CD4-positive, alpha-beta T cell (primary cell): ENCODE measurements around the gene THSD7B. TPM values are rescaled to one million over a fixed set of nuclear protein-coding genes. Genes with fewer than 3 reads are reported as not detected.

Experiments
- ATAC-seq: fragments of 200-7000 bp; cut with Tn5 transposase; one replicate; pipeline ENCODE4 v1.10.0; 2022; ENCODE audit warnings: mild to moderate bottlenecking; ENCODE audit not compliant: poor library complexity
- CTCF ChIA-PET: fragments of 350-600 bp; sonication (Branson Sonifier 250); formaldehyde crosslinking; loops from one replicate; lab custom pipeline; 2021; ENCODE audit warnings: antibody characterized with exemption, inconsistent platforms; lab: Charles Lee
- POLR2A ChIA-PET: fragments of 350-600 bp; sonication (Branson Sonifier 250); formaldehyde crosslinking; loops from one replicate; lab custom pipeline; 2021; ENCODE audit warnings: antibody characterized with exemption, inconsistent platforms; lab: Charles Lee
- DNase-seq, 14 experiments: peaks; one replicate each; pipeline ENCODE4 v3.0.0-alpha.2; 2013 to 2020; ENCODE audit warnings: mixed read lengths in 2 of 14
- H3K27ac ChIP-seq, 2 donors: one replicate each; pipeline versions ENCODE4 v1.5.1 to v1.7.0; 2013; ENCODE audit warnings: low read length in 2 of 2, low read depth in 1 of 2, mild to moderate bottlenecking in 1 of 2
- H3K27me3 ChIP-seq, 2 experiments: 1 replicate in 1 of 2; 2 replicates in 1 of 2; pipeline versions ENCODE4 v1.6.1 to v1.7.0; 2013; ENCODE audit warnings: low read length in 2 of 2, control low read depth in 1 of 2, mild to moderate bottlenecking in 1 of 2, moderate library complexity in 1 of 2; ENCODE audit not compliant: insufficient read depth in 2 of 2, control insufficient read depth in 1 of 2
- H3K36me3 ChIP-seq: one replicate; pipeline ENCODE4 v1.6.1; 2013; ENCODE audit warnings: low read length, control low read depth; ENCODE audit not compliant: insufficient read depth
- H3K4me1 ChIP-seq: one replicate; pipeline ENCODE4 v1.6.1; 2013; ENCODE audit warnings: low read length, control low read depth; ENCODE audit not compliant: insufficient read depth
- H3K4me3 ChIP-seq: one replicate; pipeline ENCODE4 v1.5.1; 2013; ENCODE audit warnings: mild to moderate bottlenecking, low read length, moderate library complexity
- H3K9me3 ChIP-seq, 2 experiments: 1 replicate in 1 of 2; 2 replicates in 1 of 2; pipeline versions ENCODE4 v1.6.1 to v1.7.0; 2013; ENCODE audit warnings: low read length in 2 of 2, mild to moderate bottlenecking in 2 of 2, control low read depth in 1 of 2, moderate library complexity in 1 of 2; ENCODE audit not compliant: control insufficient read depth in 1 of 2, insufficient read depth in 1 of 2
- H3K27ac Mint-ChIP-seq: one replicate; pipeline ENCODE4 v1.8.0; 2020; ENCODE audit warnings: mixed read lengths
- H3K27me3 Mint-ChIP-seq: one replicate; pipeline ENCODE4 v1.8.0; 2021; ENCODE audit warnings: mixed read lengths
- H3K36me3 Mint-ChIP-seq: one replicate; pipeline ENCODE4 v1.8.0; 2021; ENCODE audit warnings: low read depth, mixed read lengths
- H3K4me1 Mint-ChIP-seq: one replicate; pipeline ENCODE4 v1.8.0; 2021; ENCODE audit warnings: low read depth, mixed read lengths
- H3K4me3 Mint-ChIP-seq: one replicate; pipeline ENCODE4 v1.8.0; 2020; ENCODE audit warnings: mild to moderate bottlenecking, mixed read lengths
- H3K9me3 Mint-ChIP-seq: one replicate; pipeline ENCODE4 v1.8.0; 2020; ENCODE audit warnings: mixed read lengths
- CTCF ChIP-seq: fragments of 200-600 bp; IDR thresholded peaks from one replicate; pipeline ENCODE4 v1.8.0; 2022; ENCODE audit warnings: antibody characterized with exemption, mild to moderate bottlenecking
- intact Hi-C, 2 experiments: fragments of 100-400 bp; cut with DNase I in 1 of 2; cut with micrococcal nuclease in 1 of 2; formaldehyde crosslinking; loops; one replicate each; pipeline versions ENCODE4 v1.15.1 to v1.9.0; 2023 to 2025; cut with DNase I, micrococcal nuclease
- total RNA-seq, 174 experiments: library from RNA in 2 of 174; stranded (reverse) in 2 of 174; gene quantifications; one replicate each; pipeline ENCODE4 v1.2.3 and lab custom pipeline; 2021 to 2026

The THSD7B gene
- total RNA-seq, 2 experiments from 2014 or later = not detected

GRCh38 chr2:137333386-137334165 lies 568.2 kb downstream of the THSD7B start:
- DNase-seq = no peak
- peaks cover 6% of the 10 kb centered on the region for H3K9me3 Mint-ChIP-seq

DNA sequence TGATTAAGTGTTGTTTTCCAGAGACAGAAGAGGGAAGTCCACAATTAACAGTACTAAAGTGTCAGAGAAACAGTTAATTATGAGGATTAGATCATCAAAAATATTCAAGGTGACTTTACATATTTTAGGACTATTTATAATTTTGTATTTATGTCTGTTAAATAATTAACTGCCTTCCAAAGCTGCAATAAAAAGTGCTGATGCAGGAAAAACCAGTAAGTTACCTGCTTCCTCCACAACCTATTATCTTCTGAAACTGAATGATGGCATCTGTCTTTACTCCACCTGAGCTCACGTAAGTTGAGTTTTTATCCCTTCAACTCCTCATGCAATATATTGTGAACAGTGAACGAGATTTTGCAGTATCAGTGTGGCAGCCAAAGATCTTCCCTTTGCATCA lies 570.7 kb downstream of the THSD7B start:
- intact Hi-C loops = no loop called here
- no peak overlapping the region for H3K27ac ChIP-seq
- TF ChIP-seq CTCF = no peak
- H3K36me3 ChIP-seq = no peaks in the 10 kb centered on the region
- Mint-ChIP-seq H3K36me3 (no peaks in the 10 kb centered on the region), H3K4me3 (no peak overlapping the region), H3K27ac (no peak overlapping the region), H3K9me3 (peaks cover 6% of the 10 kb centered on the region), H3K27me3 (no peaks in the 10 kb centered on the region), H3K4me1 (no peaks in the 10 kb centered on the region)
- H3K4me3 ChIP-seq = no peak overlapping the region
- DNase-seq (no peak), ATAC-seq (no peak)
- no peaks in the 10 kb centered on the region for H3K27me3 ChIP-seq
- peaks cover 0 to 7% of the 10 kb centered on the region in 2 experiments for H3K9me3 ChIP-seq
- no peaks in the 10 kb centered on the region for H3K4me1 ChIP-seq
- ChIA-PET CTCF (no interaction called here), POLR2A (no interaction called here)

More at GRCh38 chr2:137333386-137334165, 568.2 kb downstream of the THSD7B start:
- ChIA-PET POLR2A (no interaction called here), CTCF (no interaction called here)
- H3K36me3 Mint-ChIP-seq = no peaks in the 10 kb centered on the region
- Histone ChIP-seq H3K27me3 (no peaks in the 10 kb centered on the region), H3K4me3 (no peak overlapping the region), H3K4me1 (no peaks in the 10 kb centered on the region), H3K27ac (no peak overlapping the region), H3K36me3 (no peaks in the 10 kb centered on the region), H3K9me3 (peaks cover 0 to 18% of the 10 kb centered on the region in 2 experiments)
- no peak overlapping the region for H3K27ac Mint-ChIP-seq
- intact Hi-C loops = no loop called here
- no peaks in the 10 kb centered on the region for H3K27me3 Mint-ChIP-seq
- ATAC-seq = no peak
- H3K4me3 Mint-ChIP-seq = no peak overlapping the region
- TF ChIP-seq CTCF = no peak
- H3K4me1 Mint-ChIP-seq = no peaks in the 10 kb centered on the region

- Mint-ChIP-seq H3K27ac (no peak overlapping the region), H3K4me3 (no peak overlapping the region), H3K27me3 (no peaks in the 10 kb centered on the region), H3K4me1 (no peaks in the 10 kb centered on the region), H3K36me3 (no peaks in the 10 kb centered on the region), H3K9me3 (peaks cover 3% of the 10 kb centered on the region)
- Histone ChIP-seq H3K27me3 (no peaks in the 10 kb centered on the region), H3K36me3 (no peaks in the 10 kb centered on the region), H3K9me3 (no peaks in the 10 kb centered on the region), H3K4me3 (no peak overlapping the region), H3K4me1 (no peaks in the 10 kb centered on the region), H3K27ac (no peak overlapping the region)
- POLR2A ChIA-PET = no interaction called here
- ATAC-seq (no peak), DNase-seq (no peak)
- TF ChIP-seq CTCF = no peak
- CTCF ChIA-PET = no interaction called here
- intact Hi-C loops = no loop called here
Observed at GRCh38 chr2:137339051-137339450, 573.7 kb downstream of the THSD7B start.
